CD4-positive, alpha-beta T cell treated with Interleukin-12 subunit alpha and Interleukin-12 subunit beta, for 1 hour (primary cell): ENCODE measurements around the gene MAMDC2.
"Not testable (repeated sequence)": the region's sequence is repeated elsewhere in the genome, so short reads cannot be mapped to it uniquely, and the experiment has no call there.

Experiments used
- DNase-seq: peaks from one replicate; pipeline ENCODE4 v3.0.0-alpha.2; 2020

The MAMDC2 gene

DNA sequence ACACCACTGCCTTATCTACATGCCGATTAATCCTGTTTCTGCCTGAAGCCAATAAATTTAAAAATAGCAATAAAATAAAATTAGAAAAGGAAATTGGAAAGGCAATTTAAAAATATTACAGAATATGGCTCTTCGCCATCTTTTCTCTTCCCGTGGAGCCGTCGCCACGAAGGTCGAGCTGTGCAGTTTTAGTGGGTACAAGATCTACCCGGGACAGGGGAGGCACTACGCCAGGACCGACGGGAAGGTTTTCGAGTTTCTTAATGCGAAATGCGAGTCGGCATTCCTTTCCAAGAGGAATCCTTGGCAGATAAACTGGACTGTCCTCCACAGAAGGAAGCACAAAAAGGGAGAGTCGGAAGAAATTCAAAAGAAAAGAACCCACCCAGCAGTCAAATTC, 173.4 kb downstream of the MAMDC2 start:
- DNase-seq: no peak

- DNase-seq: no peak
Observed at GRCh38 chr9:70218767-70219166, 175.1 kb downstream of the MAMDC2 start.

GRCh38 chr9:70220216-70220615, 176.6 kb downstream of the MAMDC2 start:
- no peak for DNase-seq

DNA sequence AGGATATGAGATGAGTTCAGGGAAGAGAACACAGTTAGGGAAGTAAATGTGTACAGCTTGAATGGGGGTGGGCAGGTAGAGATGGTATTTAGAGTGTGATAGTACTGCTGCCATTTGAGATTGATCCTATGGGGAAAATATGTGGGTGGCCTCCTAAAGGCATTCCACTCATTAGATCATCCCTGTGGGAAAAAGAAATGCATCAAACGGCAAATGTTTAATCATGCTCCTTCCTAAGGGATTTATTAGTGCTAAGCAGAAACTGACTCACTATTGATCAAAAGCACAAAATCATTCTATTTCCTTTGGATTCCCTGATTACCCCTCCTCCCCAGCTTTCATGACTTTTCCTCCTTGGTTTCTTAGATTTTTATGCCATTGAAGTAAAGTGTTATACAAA, 178.7 kb downstream of the MAMDC2 start:
- no peak for DNase-seq

- DNase-seq: no peak
Observed at GRCh38 chr9:70228118-70228517, 184.5 kb downstream of the MAMDC2 start.

DNA sequence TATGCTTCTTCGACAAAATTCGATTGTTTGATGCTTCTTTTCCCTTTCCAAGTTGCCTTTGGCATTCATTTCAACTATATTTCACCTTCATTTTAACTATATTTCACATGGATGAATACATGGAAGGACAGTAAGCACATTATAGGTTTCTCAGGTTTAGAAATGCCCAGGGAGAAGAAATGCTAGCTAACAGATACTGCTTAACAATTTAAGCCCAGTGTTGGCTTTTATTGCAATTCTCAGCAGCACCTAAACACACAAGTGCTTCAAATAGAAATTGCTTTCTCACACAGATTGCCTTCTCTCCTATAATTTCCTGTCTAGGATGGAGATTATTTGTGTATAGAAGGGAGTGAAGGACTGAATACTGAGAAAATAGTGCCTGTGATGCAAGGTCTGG, 185.0 kb downstream of the MAMDC2 start:
- DNase-seq: no peak

DNA sequence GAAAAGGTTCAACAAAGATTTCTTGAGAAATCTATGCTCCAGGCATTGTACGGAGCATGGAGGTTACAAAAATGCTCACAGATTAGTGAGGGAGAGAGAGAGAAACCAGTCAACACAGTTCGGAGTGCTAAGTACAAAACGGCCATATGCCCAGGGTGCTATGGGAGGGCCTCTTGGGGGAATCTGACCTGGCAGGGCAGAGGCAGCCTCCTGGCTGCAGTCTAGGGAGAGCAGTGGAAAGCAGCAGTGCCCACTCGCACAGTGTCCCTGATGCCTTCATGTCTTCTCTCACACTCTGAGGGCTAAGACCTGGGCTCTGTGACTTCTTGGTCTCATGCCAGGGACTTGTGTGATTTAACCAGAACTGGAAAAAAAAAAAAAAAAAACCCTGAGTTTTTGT, 185.4 kb downstream of the MAMDC2 start:
- no peak for DNase-seq

- no peak for DNase-seq
Observed at GRCh38 chr9:70229579-70229978, 185.9 kb downstream of the MAMDC2 start.

- no peak for DNase-seq
Observed at GRCh38 chr9:70232476-70232875, 188.8 kb downstream of the MAMDC2 start.

DNA sequence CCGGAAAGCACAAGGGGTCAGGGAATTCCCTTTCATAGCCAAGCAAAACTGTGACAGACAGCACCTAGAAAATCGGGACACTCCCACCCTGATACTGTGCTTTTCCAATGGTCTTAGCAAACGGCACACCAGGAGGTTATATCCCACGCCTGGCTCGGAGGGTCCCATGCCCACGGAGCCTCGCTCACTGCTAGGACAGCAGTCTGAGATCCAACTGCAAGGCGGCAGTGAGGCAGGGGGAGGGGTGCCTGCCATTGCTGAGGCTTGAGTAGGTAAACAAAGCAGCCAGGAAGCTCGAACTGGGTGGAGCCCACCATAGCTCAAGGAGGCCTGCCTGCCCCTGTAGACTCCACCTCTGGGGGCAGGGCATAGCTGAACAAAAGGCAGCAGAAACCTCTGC, 190.6 kb downstream of the MAMDC2 start:
- DNase-seq: not testable (repeated sequence)

DNA sequence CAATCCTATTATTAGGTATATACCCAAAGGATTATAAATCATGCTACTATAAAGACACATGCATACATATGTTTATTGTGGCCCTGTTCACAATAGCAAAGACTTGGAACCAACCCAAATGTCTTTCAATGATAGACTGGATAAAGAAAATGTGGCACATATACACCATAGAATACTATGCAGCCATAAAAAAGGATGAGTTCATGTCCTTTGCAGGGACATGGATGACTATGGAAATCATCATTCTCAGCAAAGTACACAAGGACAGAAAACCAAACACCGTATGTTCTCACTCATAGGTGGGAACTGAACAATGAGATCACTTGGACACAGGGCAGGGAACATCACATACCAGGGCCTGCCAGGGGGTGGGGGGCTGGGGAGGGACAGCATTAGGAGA, 202.3 kb downstream of the MAMDC2 start:
- DNase-seq: not testable (repeated sequence)

- DNase-seq: no peak
Observed at GRCh38 chr9:70250221-70250620, 206.6 kb downstream of the MAMDC2 start.

DNA sequence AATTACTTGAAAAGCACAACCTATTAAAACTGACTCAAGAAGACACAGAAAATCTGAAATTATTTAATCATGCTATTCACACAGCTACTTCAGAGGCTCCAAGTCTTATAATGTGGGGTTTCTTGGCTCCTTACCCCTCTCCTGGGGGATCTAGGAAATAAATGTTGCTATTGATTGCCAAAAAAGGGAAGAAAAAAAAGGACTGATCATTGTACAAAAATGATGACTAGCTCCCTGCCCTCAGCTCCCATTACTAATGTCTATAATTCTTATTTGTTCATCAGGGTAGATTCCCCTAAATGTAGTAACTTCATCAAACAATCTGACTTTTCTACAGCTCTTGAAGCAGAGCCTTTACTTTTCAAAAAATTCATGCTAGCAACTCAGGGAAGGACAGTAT, 211.8 kb downstream of the MAMDC2 start:
- DNase-seq: no peak

GRCh38 chr9:70256123-70256551, 212.5 kb downstream of the MAMDC2 start:
- DNase-seq: no peak

- no peak for DNase-seq
Observed at GRCh38 chr9:70257502-70257901, 213.9 kb downstream of the MAMDC2 start.

DNA sequence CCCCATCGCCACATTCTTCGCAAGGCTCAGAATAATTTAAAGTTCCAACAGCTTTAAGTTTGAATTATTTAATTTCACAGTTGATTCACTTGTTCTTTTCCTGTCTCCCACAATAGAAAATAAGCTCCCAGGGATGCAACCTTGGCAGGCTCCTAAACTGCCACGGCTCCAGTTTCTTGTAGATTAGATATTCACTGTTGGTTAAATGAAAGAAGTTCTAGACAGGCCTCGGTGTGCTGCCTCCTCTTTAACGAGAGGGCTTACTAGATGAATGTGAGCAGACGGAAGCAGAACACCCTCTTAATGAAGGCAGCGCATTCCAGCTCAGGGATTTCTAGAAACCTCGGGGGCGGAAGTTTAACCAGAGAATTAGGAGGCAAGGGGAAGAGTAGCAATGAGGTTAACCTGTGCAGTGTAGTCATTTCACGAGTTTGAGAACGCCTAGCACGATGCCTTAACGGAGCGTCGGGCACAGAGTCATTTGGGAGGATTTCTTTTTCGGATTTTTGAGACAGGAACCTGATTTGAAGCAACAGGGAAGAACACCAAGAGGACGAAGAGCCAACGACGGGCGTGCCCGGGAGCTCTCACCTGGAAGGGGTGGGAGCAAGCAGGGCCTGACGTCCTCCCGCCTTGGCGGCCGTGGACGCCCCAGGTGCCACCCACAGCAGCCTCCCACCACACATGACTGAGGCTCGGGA, 214.5 kb downstream of the MAMDC2 start:
- no peak for DNase-seq

GRCh38 chr9:70258692-70259511, 215.3 kb downstream of the MAMDC2 start, which contains the start of gene SMC5:
TSS of gene SMC5 (plus strand) at chr9:70258978. CDS start at chr9:70259079, 101 bp downstream.
- peak; percentile 93 for DNase-seq

DNA sequence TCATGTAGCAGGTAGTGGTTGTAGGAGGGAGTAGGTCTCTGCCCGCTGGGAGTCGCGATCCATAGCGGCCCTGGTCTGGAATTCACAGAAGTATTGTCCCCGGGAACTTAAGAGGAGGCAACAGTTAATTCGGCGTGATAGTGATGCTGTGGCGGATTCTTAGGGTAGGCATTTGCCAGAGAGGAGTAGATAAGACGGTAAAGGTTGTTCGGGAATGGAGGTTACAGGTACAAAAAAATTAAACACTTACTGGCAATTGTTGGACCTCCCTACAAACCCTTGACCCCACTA, 215.8 kb downstream of the MAMDC2 start:
- DNase-seq: no peak

DNA sequence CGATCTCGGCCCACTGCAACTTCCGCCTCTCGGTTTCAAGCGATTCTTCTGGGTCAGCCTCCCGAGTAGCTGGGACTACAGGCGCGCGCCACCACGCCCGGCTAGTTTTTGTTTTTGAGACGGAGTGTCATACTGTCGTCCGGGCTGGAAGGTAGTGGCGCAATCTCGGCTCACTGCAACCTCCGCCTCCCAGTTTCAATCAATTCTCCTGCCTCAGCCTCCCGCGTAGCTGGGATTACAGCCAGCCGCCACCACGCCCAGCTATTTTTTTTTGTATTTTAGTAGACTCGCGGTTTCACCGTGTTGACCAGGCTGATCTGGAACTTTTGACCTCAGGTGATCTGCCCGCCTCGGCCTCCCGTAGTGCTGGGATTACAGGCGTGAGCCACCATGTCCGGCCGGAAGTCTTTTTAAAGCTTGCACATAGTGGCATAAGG, 216.4 kb downstream of the MAMDC2 start:
- DNase-seq: no peak

DNA sequence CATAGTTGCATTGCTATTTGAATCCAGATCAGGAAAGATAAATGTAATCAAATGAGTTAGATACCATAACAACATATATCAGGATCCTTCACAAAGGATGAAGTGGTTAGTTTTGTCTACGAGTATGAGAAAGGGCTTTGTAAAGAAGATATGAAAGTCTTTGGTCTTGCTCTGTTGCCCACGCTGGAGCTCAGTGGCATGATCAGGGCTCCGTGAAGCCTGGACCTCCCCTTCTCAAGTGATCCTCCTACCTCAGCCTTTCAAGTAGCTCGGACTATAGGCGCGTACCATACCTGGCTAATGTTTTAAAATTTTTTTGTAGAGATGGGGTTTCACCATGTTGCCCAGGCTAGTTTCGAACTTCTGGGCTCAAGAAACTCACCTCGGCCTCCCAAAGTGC, 217.0 kb downstream of the MAMDC2 start:
- no peak for DNase-seq

GRCh38 chr9:70261131-70261870, 217.7 kb downstream of the MAMDC2 start:
- no peak for DNase-seq

DNA sequence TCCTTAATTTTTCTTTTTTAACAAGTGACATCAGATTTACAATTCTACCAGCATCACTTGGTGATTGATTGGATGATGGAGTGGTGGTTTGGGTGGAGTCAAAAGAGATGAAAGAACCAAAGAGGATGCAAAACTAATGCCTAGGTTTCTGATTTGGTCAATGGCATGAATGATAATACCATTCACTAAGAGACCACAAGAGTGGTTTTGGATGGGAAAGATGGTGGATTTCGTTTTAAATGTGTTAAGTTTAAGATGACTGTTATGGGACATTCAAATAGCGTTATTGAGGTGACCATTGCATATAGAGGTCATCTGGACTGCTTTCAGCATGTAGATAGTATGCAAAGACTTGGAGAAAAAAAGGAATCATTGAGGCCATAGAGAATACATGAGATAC, 218.7 kb downstream of the MAMDC2 start:
- DNase-seq: no peak

DNA sequence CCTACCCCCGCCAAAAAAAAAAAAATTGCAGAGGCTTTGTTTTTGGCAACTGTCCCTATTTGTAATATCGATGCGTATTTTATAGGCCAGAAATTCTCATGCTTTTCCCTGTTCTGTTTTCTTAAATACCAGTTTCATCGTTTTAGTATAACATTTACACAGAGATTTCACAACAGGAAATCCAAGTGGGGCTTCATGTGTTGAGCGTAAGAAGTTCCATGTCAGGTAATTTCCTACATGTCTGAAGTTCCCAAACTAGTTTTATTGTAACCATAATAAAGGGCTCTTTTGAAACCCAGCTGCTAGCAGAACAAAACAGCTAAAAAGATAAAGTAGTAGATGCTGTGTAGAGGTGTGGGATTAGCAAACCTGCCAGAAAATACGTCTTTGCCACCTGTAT, 219.3 kb downstream of the MAMDC2 start:
- peak; percentile 19 for DNase-seq

GRCh38 chr9:70263421-70263820, 219.8 kb downstream of the MAMDC2 start:
- no peak for DNase-seq
